GM21737 (cell line): Measurements from ENCODE around the gene LSM10.
A peak's percentile ranks its signal among the peaks of the same experiment; 100 is the strongest.

Experiments
- ATAC-seq: cut with Tn5 transposase; IDR thresholded peaks from one replicate; pipeline ENCODE4 v1.9.1; 2021; ENCODE audit warnings: mild to moderate bottlenecking, moderate library complexity; ENCODE audit not compliant: unreplicated experiment

The LSM10 gene

GRCh38 chr1:36411674-36412648 lies 14.3 kb upstream of the LSM10 start:
- no peak for ATAC-seq

- no peak for ATAC-seq
Measured at GRCh38 chr1:36408479-36408878, 10.8 kb upstream of the LSM10 start.

GRCh38 chr1:36406440-36406839 lies 8.7 kb upstream of the LSM10 start:
- no peak for ATAC-seq

GRCh38 chr1:36402504-36402890 lies 4.8 kb upstream of the LSM10 start:
- no peak for ATAC-seq

- no peak for ATAC-seq
Measured at GRCh38 chr1:36401602-36402503, 4.1 kb upstream of the LSM10 start.

- ATAC-seq: peak; percentile 46
Measured at GRCh38 chr1:36400825-36401601, 3.3 kb upstream of the LSM10 start.

GRCh38 chr1:36400514-36400824 lies 2.8 kb upstream of the LSM10 start:
- peak; percentile 4 for ATAC-seq

GRCh38 chr1:36398370-36398977 lies 766 bp upstream of the LSM10 start:
- no peak for ATAC-seq

GRCh38 chr1:36397083-36397377 lies 678 bp downstream of the LSM10 start:
- peak; percentile 19 for ATAC-seq

GRCh38 chr1:36396359-36396758 lies 1.3 kb downstream of the LSM10 start:
- no peak for ATAC-seq

GRCh38 chr1:36393686-36394085 lies 4.0 kb downstream of the LSM10 start:
- no peak for ATAC-seq

- no peak for ATAC-seq
Measured at GRCh38 chr1:36392836-36393235, 4.9 kb downstream of the LSM10 start.

- no peak for ATAC-seq
Measured at GRCh38 chr1:36391271-36391670, 6.4 kb downstream of the LSM10 start.

- no peak for ATAC-seq
Measured at GRCh38 chr1:36390411-36390810, 7.3 kb downstream of the LSM10 start.

GRCh38 chr1:36389999-36390398 lies 7.7 kb downstream of the LSM10 start:
- ATAC-seq: no peak

GRCh38 chr1:36389261-36389660 lies 8.4 kb downstream of the LSM10 start:
- no peak for ATAC-seq

GRCh38 chr1:36387141-36387949 lies 10.4 kb downstream of the LSM10 start:
- ATAC-seq: no peak

GRCh38 chr1:36386265-36387140 lies 11.2 kb downstream of the LSM10 start:
- peak; percentile 40 for ATAC-seq
